ENCODE data around the gene TMEM18.

GRCh38 chr2:678964-679363, 1.8 kb upstream of the TMEM18 start:
- no peak for TF ChIP-seq CTCF (conservative IDR thresholded peaks at IDR 0.05; ENCODE audit: low read depth in 2 of 2)
- no peak for TF ChIP-seq EZH2phosphoT487 (IDR thresholded peaks at IDR 0.05; ENCODE audit: unreplicated experiment)
- no peak for TF ChIP-seq EZH2 (IDR thresholded peaks at IDR 0.05; ENCODE audit: low read depth, unreplicated experiment)
- no peak for TF ChIP-seq POLR2AphosphoS5 (IDR thresholded peaks at IDR 0.05; ENCODE audit: low read depth)
- TF ChIP-seq JUNB (IDR thresholded peaks at IDR 0.05; ENCODE audit: unreplicated experiment) = no peak
- TF ChIP-seq REST (IDR thresholded peaks at IDR 0.05; ENCODE audit: unreplicated experiment) = no peak
- TF ChIP-seq CREB1 (CRISPR knock-in tag; IDR thresholded peaks at IDR 0.05; ENCODE audit: low read depth) = no peak
- TF ChIP-seq STAT1 (IDR thresholded peaks at IDR 0.05; ENCODE audit: unreplicated experiment) = no peak
- TF ChIP-seq ZNF331 (CRISPR knock-in tag; IDR thresholded peaks at IDR 0.05; ENCODE audit: low read depth) = no peak
